ENCODE data around the gene CHFR.
"Not testable (repeated sequence)": the region's sequence is repeated elsewhere in the genome, so short reads cannot be mapped to it uniquely, and the experiment has no call there.

Gene CHFR

GRCh38 chr12:132887513-132888351 lies at the start of gene CHFR:
CHFR (minus strand) TSS chr12:132887605; CDS start chr12:132887328, 277 bp downstream.
- peak within 1 kb of the TSS; percentile 90 to 94 for H3K27ac ChIP-seq
- peak; percentile 97 to 98 for DNase-seq

GRCh38 chr12:132936921-132937320 lies 49.5 kb upstream of the CHFR start:
- H3K4me3 ChIP-seq; DNase-seq; intact Hi-C loops (cut with DNase I; ENCODE audit: low total_unique reads); H3K27ac ChIP-seq; H3K4me1 ChIP-seq; H3K27me3 ChIP-seq: not testable (repeated sequence)
- Histone ChIP-seq H3K9me3 (peaks cover 5 to 91% (median 74%) of the 10 kb centered on the region in 3 donors), H3K36me3 (peaks cover 53 to 58% (median 57%) of the 10 kb centered on the region in 3 donors)

More at GRCh38 chr12:132887513-132888351, at the start of gene CHFR:
- H3K4me3 ChIP-seq: peak within 1 kb of the TSS; percentile 66 to 67
- H3K27me3 ChIP-seq: no peaks in the 10 kb centered on the region
- H3K4me1 ChIP-seq: peaks cover 0 to 19% (median 7%) of the 10 kb centered on the region in 4 donors
- TF ChIP-seq, protein P1, sequence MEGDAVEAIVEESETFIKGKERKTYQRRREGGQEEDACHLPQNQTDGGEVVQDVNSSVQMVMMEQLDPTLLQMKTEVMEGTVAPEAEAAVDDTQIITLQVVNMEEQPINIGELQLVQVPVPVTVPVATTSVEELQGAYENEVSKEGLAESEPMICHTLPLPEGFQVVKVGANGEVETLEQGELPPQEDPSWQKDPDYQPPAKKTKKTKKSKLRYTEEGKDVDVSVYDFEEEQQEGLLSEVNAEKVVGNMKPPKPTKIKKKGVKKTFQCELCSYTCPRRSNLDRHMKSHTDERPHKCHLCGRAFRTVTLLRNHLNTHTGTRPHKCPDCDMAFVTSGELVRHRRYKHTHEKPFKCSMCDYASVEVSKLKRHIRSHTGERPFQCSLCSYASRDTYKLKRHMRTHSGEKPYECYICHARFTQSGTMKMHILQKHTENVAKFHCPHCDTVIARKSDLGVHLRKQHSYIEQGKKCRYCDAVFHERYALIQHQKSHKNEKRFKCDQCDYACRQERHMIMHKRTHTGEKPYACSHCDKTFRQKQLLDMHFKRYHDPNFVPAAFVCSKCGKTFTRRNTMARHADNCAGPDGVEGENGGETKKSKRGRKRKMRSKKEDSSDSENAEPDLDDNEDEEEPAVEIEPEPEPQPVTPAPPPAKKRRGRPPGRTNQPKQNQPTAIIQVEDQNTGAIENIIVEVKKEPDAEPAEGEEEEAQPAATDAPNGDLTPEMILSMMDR (IDR thresholded peaks at IDR 0.05): no peak
- intact Hi-C loops (cut with DNase I; ENCODE audit: low total_unique reads): no loop called here
- H3K9me3 ChIP-seq: no peaks in the 10 kb centered on the region
- H3K36me3 ChIP-seq: peaks cover 0 to 19% (median 3%) of the 10 kb centered on the region in 3 donors

GRCh38 chr12:132936163-132936562 lies 48.8 kb upstream of the CHFR start:
- Histone ChIP-seq H3K4me3 (no peak overlapping the region), H3K27me3 (no peaks in the 10 kb centered on the region), H3K9me3 (peaks cover 6 to 91% (median 74%) of the 10 kb centered on the region in 3 donors), H3K4me1 (no peaks in the 10 kb centered on the region), H3K27ac (no peak overlapping the region), H3K36me3 (peaks cover 53 to 58% (median 57%) of the 10 kb centered on the region in 3 donors)
- DNase-seq: no peak
- TF ChIP-seq, protein P1 (IDR thresholded peaks at IDR 0.05): no peak
- intact Hi-C loops (cut with DNase I; ENCODE audit: low total_unique reads): no loop called here

DNA sequence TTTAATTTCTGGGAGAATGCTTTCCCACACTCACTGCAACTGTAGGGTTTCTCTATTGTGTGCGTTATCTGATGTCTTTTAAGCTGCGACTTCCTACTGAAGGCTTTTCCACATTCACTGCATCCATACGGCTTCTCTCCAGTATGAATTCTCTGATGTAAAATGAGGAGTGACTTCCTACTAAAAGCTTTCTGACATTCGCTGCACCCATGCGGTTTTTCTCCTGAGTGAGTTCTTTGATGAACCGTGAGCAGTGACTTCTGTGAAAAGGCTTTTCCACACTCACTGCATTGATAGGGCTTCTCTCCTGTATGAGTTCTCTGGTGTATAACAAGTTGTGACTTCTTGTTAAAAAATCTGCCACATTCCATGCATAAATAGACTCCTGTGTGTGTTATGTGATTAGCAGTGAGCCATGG lies 39.0 kb upstream of the CHFR start:
- TF ChIP-seq, protein P1 (IDR thresholded peaks at IDR 0.05): no peak
- no peaks in the 10 kb centered on the region for H3K27me3 ChIP-seq
- H3K4me3 ChIP-seq: no peak overlapping the region
- intact Hi-C loops (cut with DNase I; ENCODE audit: low total_unique reads): no loop called here
- H3K9me3 ChIP-seq: peaks cover 38 to 100% (median 96%) of the 10 kb centered on the region in 3 donors
- H3K36me3 ChIP-seq: peaks cover 64 to 90% (median 90%) of the 10 kb centered on the region in 3 donors
- H3K4me1 ChIP-seq: no peaks in the 10 kb centered on the region
- no peak for DNase-seq
- no peak overlapping the region for H3K27ac ChIP-seq

- H3K27ac ChIP-seq: no peak overlapping the region
- H3K27me3 ChIP-seq: no peaks in the 10 kb centered on the region
- TF ChIP-seq, protein P1 (IDR thresholded peaks at IDR 0.05): no peak
- peaks cover 58 to 90% (median 89%) of the 10 kb centered on the region in 3 donors for H3K36me3 ChIP-seq
- intact Hi-C loops (cut with DNase I; ENCODE audit: low total_unique reads): no loop called here
- peaks cover 39 to 100% (median 96%) of the 10 kb centered on the region in 3 donors for H3K9me3 ChIP-seq
- no peaks in the 10 kb centered on the region for H3K4me1 ChIP-seq
- no peak for DNase-seq
- H3K4me3 ChIP-seq: no peak overlapping the region
These were observed 38.4 kb upstream of the CHFR start for GRCh38 chr12:132925597-132926414.

Data from tibial artery (tissue), 4 donors.